GM21381 (cell line): ENCODE results near the gene TMPRSS3.

Source experiments
- ATAC-seq: cut with Tn5 transposase; IDR thresholded peaks from one replicate; pipeline ENCODE4 v1.9.1; 2021; ENCODE audit warnings: mild to moderate bottlenecking, moderate library complexity; ENCODE audit not compliant: unreplicated experiment

Gene TMPRSS3

DNA sequence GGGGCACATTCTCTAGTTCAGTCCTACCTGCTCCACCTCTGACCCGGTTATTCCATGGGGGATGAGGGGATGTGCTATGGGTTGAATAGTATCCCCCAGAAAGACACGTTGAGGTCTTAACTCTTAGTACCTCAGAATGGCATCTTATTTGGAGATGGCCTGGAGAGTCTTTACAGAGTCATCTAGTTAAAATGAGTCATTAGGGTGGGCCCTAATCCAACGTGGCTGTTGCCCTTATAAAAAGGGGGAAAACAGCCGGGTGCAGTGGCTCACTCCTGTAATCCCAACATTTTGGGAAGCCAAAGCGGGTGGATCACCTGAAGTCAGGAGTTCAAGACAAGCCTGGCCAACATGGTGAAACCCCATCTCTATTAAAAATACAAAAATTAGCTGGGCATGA, 5.7 kb downstream of the TMPRSS3 start:
- no peak for ATAC-seq

DNA sequence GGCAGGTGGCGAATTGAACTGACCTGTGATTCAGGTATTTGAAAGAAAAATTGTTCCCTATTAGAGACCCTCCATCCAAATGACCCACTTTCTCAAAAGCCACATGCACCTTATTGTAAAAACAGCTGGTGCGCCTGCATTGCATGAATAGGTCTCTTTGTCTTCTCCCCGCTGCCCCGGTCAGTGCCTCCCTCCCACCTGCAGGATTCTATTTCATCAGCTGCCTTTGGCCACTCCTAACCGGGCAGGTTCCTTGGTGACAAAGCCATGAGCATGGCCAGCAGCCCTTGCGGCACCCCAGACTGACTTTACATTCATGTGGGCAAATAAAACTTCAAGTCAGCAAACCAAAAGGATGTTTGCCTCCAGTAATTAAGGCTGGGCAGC, 6.4 kb downstream of the TMPRSS3 start:
- ATAC-seq = no peak

DNA sequence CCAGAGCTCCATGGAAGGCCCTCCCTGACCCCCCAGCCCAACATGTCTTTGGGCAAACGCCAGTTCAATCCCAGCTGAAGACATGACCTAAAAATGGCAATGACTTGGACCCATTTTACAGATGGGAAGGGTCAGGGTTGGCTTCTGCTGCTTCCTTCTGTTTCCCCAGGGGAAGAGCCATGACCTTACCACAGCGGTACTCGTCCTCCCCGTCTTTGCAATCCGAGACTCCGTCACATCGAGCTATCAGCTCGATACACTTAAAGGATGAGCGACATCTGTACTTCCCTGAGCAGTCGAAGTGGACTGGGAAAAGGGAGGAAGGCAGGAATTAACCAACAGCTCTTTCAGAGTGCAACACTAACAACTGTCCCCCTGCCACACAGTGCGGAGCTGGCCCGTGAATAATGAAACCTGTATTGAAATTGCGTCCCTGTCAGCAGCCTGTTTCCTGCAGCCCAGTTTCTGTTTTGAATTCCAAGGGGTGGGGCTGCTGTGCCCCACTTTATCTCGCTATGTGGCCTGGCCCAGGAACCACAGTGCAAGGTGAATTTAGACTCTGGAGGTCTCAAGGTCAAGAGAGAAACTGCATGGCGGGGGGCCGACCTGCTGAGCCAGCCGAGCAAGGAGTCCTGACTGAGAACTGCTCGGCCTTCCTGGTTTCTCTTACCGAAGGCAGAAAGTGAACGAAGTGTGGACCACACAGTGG, 7.0 kb downstream of the TMPRSS3 start:
- no peak for ATAC-seq

DNA sequence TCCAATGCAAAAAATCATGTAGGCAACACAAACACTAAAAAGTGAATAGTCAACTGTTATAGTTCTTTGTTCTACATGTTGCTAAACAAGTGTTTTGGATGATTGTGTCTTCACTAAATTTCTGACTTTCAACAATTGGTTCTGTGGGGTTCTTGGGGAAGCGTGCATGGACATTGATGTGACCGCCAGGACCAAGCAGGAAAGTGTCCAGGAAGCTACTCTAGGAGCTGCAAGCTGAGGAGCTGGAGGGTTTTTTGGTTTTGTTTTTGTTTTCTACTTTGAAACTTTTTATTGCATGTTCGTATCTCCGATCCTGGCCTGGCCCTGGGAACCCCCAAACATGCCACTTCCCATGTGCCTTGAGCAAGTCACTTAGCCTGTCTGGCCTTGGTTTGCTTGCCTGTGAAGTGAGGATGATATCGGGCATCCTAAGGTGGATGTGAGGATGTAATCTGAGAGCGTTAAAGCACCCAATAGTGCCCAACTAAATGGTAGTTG, 8.0 kb downstream of the TMPRSS3 start:
- no peak for ATAC-seq

DNA sequence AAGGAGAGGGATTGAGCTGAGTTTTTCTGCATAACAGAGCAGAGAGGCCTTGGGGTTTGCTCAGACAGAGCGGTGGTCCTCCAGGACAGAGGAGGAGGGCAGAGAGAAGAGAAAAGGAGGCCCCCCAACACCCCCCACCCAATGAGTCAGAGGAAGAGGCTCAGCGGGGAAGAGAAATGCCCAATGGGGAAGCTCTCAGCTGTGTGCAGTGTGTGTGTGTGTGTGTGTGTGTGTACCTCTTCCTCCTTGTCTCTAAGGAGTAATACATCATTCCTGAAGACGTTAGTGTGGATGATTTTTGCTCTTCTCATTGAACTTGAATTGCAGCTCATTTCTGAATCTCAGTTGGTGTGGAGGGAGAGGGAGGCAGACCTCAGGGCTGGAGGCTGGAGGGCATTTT, 8.7 kb downstream of the TMPRSS3 start:
- ATAC-seq = no peak

DNA sequence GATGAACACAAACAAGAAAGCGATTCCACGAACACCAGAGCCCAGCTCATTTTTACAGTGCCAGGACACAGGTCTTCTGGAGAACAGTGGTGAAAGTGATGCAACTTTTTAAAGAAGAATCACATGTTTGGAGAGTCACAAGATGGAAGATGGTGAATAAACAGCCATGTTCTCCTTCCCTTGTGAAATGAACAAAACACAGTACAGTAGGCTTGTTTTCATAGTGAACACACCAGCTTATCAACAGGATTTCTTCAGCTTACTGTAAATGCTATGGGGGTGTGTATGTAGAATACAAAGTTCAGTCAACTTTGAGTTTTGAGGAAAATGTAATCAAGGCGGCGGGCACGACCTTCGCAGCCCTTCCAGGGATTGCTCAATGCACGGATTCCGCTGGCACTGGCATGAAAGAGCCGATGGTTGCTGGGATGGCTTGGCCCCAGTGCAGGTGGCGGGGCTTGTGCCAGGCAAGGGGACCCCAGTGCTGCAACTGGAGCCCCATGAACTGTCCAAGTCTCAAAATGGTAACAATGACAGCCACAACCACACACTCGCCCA, 9.7 kb downstream of the TMPRSS3 start:
- no peak for ATAC-seq

DNA sequence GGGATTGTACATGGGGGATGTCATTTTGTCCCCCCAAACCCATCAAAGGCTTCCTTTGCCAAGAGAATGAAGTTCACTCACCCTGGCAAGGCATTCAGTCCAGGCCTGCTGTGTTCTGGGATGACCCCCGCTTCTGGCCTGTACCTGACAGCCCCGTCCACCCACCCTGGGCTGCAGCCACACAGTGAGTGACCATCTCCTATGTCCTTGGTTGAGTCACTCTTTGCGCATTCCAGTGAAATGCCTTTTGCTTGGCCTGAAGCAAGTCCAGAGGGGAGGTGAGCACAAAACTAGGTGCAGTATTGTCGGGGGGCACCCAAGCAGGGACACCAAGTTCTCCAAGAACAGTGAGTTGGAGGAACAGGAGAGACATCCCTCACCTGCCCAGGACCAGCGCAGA, 10.2 kb downstream of the TMPRSS3 start:
- ATAC-seq = no peak

DNA sequence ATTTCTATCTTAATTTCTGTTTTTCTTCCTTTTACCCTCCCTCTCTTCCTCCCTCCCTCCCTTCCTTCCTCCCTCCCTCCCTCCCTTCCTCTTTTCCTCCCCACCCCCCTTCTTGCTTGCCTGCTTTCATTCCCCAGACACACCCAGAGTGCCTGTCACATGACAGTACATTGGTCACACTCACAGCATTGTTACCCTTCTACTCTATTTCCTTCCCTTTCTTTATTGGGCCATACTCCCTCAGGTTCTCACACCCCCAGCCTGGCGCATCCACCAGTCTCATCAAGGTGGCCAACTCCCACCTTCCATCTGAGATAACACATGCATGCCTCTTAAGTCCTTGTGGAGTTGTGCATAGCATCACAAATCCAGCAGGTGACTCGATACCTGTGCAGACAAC, 10.9 kb downstream of the TMPRSS3 start:
- ATAC-seq = no peak

DNA sequence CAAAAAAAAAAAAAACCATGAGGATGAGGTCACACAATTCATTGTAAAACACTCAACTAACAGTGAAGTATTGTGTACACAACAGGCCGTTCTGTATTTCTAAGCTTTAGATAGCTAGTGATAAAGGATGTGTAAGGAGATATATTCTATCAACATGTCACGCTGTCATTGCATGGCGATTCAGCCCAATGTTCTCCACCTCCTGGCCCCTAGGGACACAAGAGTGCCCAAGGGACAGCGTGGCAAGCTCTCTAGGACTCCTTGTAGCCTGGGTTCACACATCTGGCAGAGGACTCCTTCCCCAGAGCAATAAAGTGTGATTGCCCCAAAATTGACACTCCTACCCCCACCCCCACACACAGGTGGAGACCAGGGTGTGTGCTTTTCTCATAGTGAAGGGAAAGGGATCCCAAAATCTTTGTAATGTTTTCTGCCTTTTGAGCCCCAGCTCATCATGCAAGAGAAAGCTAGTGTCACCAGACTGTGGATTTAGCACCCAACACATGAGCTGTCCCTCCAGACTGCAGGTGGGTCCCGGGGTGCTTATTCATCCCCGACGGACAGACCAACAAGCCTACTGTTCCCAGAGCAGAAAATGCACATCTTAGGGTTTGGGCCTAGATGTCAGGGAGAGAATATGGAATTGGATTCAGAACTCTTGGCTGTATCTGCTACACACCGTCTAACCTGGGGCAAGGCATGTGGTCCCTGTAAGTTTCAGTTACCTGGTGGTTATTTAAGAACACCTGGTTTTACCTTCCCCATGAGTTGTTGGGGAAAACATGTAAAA, 11.5 kb downstream of the TMPRSS3 start:
- ATAC-seq = no peak

DNA sequence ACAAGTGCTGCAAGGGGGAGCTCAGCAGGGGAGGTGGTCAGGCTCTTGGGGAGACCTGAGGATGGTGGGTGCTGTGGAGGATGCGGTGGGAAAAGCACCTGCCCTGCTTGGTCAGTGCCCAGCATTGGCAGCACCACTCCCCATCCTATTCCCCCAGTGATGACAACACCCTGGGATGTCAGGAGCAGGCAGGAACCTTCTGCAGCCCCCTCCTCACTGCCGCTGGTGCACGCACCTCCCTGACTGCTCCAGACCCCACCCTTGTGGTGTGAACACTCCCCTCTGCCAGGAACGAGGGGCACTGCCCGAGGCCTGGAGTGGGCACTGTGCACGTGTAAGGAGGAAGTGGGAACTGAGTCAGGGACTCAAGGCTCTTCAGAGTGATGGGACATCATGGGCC, 12.5 kb downstream of the TMPRSS3 start:
- ATAC-seq = no peak

DNA sequence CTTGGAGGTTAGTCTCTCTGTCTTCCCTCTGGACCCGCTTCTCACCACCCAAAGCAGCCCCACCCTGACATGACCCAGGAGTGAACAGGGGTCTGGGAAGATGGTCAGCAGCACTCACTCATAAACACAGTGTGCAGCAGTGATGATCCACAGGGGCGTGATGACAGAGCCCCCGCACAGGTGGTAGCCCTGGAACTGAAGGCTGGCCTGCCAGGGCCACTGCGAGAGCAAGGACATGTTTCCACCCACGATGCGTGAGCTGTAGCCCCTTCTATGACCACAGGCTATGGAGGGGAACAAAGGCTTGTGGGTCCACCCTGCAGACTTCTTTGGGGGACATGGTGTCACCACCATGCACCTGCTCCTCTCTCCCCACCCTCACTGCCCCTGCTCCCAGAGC, 12.9 kb downstream of the TMPRSS3 start:
- no peak for ATAC-seq

DNA sequence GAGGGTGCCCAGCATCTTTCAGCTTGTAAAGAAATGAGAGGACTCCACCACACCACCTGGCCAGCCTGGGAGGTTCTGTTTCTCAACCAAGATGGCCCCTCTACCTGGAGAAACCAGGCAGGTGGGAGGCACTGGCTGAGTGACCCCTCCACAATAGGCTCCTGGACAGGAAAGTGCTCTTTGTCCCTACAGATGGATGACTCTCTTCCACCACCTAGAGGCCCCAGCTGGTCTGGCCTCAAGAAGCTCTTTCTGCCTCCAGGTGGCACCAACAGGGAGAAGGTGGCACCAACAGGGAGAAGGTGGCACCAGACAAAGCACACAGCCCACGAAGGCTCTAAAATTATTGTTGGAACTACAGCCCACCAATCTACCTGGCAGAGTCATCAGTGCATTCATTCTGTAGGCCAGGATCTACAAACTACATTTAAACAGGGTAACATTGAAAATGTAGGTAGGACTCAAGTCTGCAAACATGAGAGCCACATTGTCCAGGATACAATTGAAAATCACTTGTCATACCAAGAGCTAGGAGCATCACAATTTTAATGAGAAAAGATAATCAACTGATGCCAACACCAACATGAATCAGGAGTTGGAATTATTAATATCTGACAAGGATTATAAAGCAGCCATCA, 14.4 kb downstream of the TMPRSS3 start:
- no peak for ATAC-seq

DNA sequence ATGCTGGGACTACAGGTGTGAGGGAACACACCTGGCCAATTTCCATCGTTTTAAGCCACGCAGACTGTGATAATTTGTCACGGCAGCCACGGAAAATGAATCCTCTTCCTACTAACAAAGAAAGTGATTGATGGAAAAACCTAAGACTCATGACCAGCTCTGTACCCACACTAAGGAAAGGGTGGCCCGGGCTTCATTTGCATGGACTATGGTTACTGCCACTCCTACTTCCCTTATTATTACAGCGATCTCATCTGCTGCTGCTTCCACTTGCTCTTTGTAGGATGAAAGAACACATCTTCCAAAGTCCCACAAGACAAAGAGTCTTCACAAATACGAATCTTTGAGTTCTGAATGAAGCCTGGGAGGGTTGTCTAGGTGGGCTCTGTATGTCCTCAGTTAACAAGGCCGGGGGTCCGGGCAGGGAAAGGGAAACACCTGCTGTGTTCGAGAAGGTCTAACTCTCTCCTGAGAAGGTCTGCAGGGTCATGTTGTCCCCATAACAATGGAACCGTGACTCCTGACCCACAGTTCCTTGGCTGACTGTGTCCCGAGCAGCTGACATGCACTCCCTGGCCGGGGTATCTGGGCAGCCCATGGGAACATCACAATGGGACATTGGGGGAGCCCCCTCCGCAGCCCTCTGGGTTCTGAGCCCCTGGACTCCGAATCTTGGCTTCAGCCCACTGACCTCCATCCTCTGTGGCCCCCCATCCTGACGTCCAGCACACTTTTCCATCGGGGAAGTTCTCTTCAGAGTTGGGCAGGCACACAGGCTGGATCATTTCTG, 16.2 kb downstream of the TMPRSS3 start:
- no peak for ATAC-seq

DNA sequence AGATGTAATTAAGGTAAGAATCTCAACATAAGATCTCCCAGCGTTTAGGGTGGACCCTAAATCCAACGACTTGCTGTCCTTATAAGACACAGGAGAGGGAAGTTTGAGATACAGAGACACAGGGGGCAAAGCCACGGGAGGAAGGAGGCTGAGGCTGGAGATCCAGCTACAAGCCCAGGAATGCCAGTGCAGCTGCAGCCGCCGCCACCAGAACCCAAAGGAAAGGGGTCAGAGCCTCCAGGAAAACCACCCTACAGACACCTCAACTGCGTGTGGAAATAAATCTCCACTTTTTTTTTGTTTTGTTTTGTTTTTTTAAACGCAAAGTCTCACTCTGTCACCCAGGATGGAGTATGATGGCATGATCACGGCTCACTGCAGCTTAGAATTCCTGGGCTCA, 17.4 kb downstream of the TMPRSS3 start:
- no peak for ATAC-seq

DNA sequence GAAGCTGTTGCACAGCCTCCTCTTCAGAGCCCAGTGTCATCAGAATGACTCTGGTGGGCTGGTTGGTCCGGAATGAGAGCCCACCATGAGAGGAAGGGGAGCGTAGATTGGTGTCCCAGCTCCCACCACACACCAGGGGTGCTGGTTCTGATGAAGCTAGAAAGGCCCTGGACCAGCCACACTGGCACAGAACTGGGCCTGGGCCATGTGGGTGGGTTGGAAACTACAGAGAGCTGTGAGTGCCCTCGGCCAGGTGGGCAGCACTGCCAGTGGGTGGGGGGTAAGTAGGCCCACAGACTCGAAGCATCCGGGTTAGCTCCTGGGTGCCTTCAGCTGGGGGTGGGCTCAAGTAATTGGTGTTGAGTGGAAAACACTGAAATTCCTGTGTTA, 17.9 kb downstream of the TMPRSS3 start:
- ATAC-seq = no peak

DNA sequence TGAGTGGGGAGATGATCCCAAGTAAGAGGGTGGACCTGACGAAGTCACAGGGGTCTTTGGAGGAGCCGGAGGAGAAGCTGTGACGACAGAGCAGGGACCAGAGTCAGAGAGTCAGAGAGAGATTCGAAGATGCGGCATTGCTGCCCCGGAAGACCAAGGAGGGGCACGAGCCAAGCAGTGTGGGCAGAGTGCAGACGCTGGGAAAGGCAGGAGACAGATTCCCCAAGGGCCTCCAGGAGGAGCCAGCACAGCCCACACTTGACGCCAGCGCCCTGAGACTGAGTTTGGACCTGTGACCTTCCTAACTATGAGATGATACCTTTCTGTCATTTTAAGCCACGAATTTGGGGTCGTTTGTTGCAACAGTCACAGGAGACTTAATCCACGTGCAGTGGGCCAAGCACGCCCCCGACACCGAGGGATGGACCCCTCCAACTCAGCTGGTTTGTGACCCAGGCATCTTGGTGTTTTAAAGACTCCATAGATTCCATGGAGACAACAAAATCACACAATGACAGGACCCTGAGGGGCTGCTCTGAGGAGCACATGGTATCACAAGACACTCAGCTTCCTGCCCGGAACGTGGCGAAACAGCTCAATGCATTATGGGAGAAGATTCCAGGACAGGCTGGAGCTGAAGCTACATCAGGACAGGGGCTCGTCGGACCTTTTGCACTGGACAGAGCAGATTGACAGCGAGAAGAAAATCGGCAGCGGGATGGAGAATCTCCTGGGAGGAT, 18.5 kb downstream of the TMPRSS3 start:
- ATAC-seq = no peak

DNA sequence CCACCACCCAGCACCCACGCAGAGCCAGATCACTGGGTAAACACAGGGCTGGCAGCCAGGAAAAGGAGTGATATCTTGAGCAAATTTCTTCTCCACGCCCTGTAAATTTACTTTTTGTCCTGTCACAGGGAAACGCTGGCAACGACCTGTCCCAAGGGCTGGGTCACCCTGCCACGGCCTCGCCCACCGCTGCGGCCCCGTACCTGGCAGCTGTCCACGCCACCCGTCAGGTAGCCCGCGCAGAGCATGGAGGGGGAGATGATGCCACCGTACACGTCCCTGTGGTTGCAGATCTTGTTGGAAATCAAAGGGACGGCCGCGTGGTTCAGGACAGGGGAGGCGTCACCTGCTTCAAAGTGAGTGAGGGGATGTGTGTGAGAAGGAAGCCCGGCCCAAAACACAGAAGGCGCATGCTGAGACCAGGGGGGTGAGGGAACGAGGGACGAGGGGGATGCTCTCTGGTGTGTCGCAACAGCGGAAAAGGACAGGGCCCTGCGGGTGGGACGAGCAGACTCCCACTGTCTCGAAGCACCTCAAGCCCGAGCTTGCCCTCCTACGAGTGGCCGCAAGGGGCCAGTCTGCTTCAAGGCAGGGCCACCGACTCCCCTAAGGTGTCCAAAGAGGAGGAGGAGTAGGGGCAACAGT, 19.4 kb downstream of the TMPRSS3 start:
- ATAC-seq = no peak

DNA sequence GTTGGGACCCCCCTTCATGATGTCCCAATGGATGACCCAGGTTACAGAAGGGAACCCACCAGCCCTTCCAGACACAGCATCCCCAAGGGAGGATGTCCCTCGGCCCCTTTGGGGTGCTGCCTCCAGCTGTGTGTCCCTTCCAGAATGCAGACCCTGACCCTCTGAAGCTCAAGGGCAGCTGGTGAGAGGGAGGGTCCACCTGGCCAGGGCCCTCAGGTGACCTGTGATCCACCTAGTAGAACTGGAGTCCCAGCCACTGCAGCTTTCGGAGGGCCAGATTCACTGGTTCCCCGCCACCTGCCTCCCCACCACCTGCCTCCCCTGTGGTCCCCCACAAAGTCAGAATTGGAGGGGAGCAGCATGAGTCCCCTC, 19.9 kb downstream of the TMPRSS3 start:
- no peak for ATAC-seq

DNA sequence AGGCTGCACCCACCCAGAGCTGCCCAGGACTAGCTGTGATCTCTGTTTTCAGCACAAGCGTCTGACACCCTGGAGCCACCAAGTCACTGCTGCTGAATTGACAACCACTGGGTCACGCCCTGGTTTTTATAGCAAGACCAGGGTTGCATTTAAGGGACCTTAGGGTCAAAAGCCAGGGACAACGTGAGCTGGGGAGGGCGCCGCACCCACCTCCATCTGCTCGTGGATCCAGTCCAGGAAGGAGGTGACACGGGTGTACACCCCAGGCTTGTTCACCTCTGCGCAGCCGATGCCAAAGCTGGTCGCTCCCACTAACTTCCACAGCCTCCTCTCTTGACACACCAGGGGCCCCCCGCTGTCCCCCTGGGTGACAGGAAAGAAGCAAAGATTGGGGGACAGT, 20.3 kb downstream of the TMPRSS3 start:
- ATAC-seq = no peak
